OCI-LY7 (cell line): Measurements from ENCODE around the gene COL20A1. TPM values are rescaled to one million over a fixed set of nuclear protein-coding genes. Genes with fewer than 3 reads are reported as not detected.

Experiments used
- BruUV-seq: library from RNA; stranded (reverse); fragments of 400-500 nt; replicated peaks from 2 replicates; lab custom pipeline; 2021; lab: Mats Ljungman, UMichigan
- CTCF ChIA-PET: fragments of 300-600 bp; sonication (Branson Sonifier 250); formaldehyde crosslinking; loops from one replicate; lab custom pipeline; 2022; ENCODE audit warnings: antibody characterized with exemption; ENCODE audit not compliant: unreplicated experiment; lab: Charles Lee
- POLR2A ChIA-PET: fragments of 300-600 bp; sonication (Branson Sonifier 250); formaldehyde crosslinking; loops from one replicate; lab custom pipeline; 2022; ENCODE audit warnings: antibody characterized with exemption; lab: Charles Lee
- DNase-seq: peaks from one replicate; pipeline ENCODE4 v3.0.0-alpha.2; 2015; ENCODE audit warnings: low spot score
- H2AFZ ChIP-seq: fragments of 200-600 bp; sonication (generic), shearing (Covaris generic); 2 replicates; pipeline ENCODE4 v1.6.1; 2014; ENCODE audit warnings: mild to moderate bottlenecking, antibody characterized with exemption, low read length, moderate library complexity
- H3K27ac ChIP-seq: fragments of 200-600 bp; sonication (generic); 2 replicates; pipeline ENCODE4 v1.5.1; 2014; ENCODE audit warnings: mixed run types, low read depth, mild to moderate bottlenecking, moderate library complexity, low read length, inconsistent platforms; ENCODE audit not compliant: poor library complexity, severe bottlenecking
- H3K36me3 ChIP-seq: fragments of 200-600 bp; sonication (generic); 2 replicates; pipeline ENCODE4 v1.6.1; 2014; ENCODE audit warnings: mild to moderate bottlenecking, antibody characterized with exemption, low read length, moderate library complexity, mixed read lengths; ENCODE audit not compliant: insufficient read depth
- H3K4me1 ChIP-seq: fragments of 200-600 bp; sonication (generic); 2 replicates; pipeline ENCODE4 v1.5.1; 2014; ENCODE audit warnings: mild to moderate bottlenecking, low read length; ENCODE audit not compliant: insufficient read depth, poor library complexity, severe bottlenecking
- H3K4me2 ChIP-seq: fragments of 200-600 bp; sonication (generic); 2 replicates; pipeline ENCODE4 v1.6.1; 2014; ENCODE audit warnings: mild to moderate bottlenecking, low read length
- H3K4me3 ChIP-seq: fragments of 200-600 bp; sonication (generic); 2 replicates; pipeline ENCODE4 v1.5.1; 2014; ENCODE audit warnings: mild to moderate bottlenecking, low read depth, low read length; ENCODE audit not compliant: poor library complexity, severe bottlenecking
- H3K79me2 ChIP-seq: fragments of 200-600 bp; sonication (generic); 2 replicates; pipeline ENCODE4 v1.6.1; 2016; ENCODE audit warnings: low read depth, mild to moderate bottlenecking, low read length, moderate library complexity, mixed read lengths; ENCODE audit not compliant: insufficient read depth
- H3K9me2 ChIP-seq: fragments of 200-600 bp; sonication (generic); 2 replicates; pipeline ENCODE4 v1.6.1; 2016; ENCODE audit warnings: mild to moderate bottlenecking, low read length, mixed read lengths; ENCODE audit not compliant: insufficient read depth
- H3K9me3 ChIP-seq: fragments of 200-600 bp; sonication (generic); 2 replicates; pipeline ENCODE4 v1.6.1; 2014; ENCODE audit warnings: mild to moderate bottlenecking, mixed run types, low read length, mixed read lengths
- H4K20me1 ChIP-seq: fragments of 200-600 bp; sonication (generic); 2 replicates; pipeline ENCODE4 v1.6.1; 2014; ENCODE audit warnings: mild to moderate bottlenecking, antibody characterized with exemption, low read length, moderate library complexity, mixed read lengths; ENCODE audit not compliant: insufficient read depth
- CTCF ChIP-seq: fragments of 200-600 bp; sonication (generic); conservative IDR thresholded peaks from 2 replicates; pipeline ENCODE4 v1.5.1; 2014; ENCODE audit warnings: mild to moderate bottlenecking, antibody characterized with exemption, low read length, moderate library complexity, mixed read lengths
- EZH2phosphoT487 ChIP-seq: fragments of 200-600 bp; sonication (generic); IDR thresholded peaks from 2 replicates; pipeline ENCODE4 v1.6.1; 2018; ENCODE audit warnings: low read depth, borderline replicate concordance, mild to moderate bottlenecking, mixed run types, antibody characterized with exemption, low read length, moderate library complexity, mixed read lengths
- intact Hi-C: fragments of 100-400 bp; cut with micrococcal nuclease; formaldehyde crosslinking; loops from one replicate; pipeline ENCODE4 v1.10.0; 2022; ENCODE audit not compliant: unreplicated experiment
- total RNA-seq, 2 experiments: library from RNA; depleted of rRNA in 1 of 2; stranded (reverse); fragments of >200 nt in 1 of 2; shearing (Covaris generic) in 1 of 2; gene quantifications; 2 replicates each; pipeline ENCODE4 v1.2.3, GENCODE V29; 2014 to 2022

Gene COL20A1
- total RNA-seq, 2 experiments from 2014 or later, result 0.15 TPM; not detected in 1

GRCh38 chr20:63377256-63377941 is 84.4 kb downstream of the COL20A1 start:
- intact Hi-C loops, result no loop called here
- ChIA-PET CTCF (no interaction called here), POLR2A (no interaction called here)
- Histone ChIP-seq H2AFZ (no peak overlapping the region), H3K9me3 (no peaks in the 10 kb centered on the region), H3K36me3 (no peaks in the 10 kb centered on the region), H3K4me1 (no peaks in the 10 kb centered on the region), H3K79me2 (no peaks in the 10 kb centered on the region), H4K20me1 (no peaks in the 10 kb centered on the region), H3K4me3 (no peak overlapping the region), H3K9me2 (no peaks in the 10 kb centered on the region), H3K4me2 (no peak overlapping the region), H3K27ac (no peak overlapping the region)
- DNase-seq, result no peak
- BruUV-seq, result no TSS peak
- TF ChIP-seq EZH2phosphoT487, result no peak
- no peak for TF ChIP-seq CTCF

- no peaks in the 10 kb centered on the region for H4K20me1 ChIP-seq
- TF ChIP-seq EZH2phosphoT487, result no peak
- TF ChIP-seq CTCF, result no peak
- no peaks in the 10 kb centered on the region for H3K9me2 ChIP-seq
- H3K27ac ChIP-seq, result no peak overlapping the region
- H3K4me2 ChIP-seq, result no peak overlapping the region
- H3K4me1 ChIP-seq, result no peaks in the 10 kb centered on the region
- ChIA-PET POLR2A (interaction anchor here (0.7 kb wide), 1 partner anchor 30 kb away, joined by 3 read pairs; no protein-coding TSS in a partner anchor), CTCF (no interaction called here)
- no peaks in the 10 kb centered on the region for H3K79me2 ChIP-seq
- H3K4me3 ChIP-seq, result no peak overlapping the region
- no peaks in the 10 kb centered on the region for H3K36me3 ChIP-seq
- BruUV-seq, result no TSS peak
- no peaks in the 10 kb centered on the region for H3K9me3 ChIP-seq
- intact Hi-C loops, result no loop called here
- H2AFZ ChIP-seq, result no peak overlapping the region
- no peak for DNase-seq
Measured at GRCh38 chr20:63377951-63378381, 85.0 kb downstream of the COL20A1 start.

GRCh38 chr20:63378626-63379025 is 85.6 kb downstream of the COL20A1 start:
- no peaks in the 10 kb centered on the region for H3K9me2 ChIP-seq
- H3K36me3 ChIP-seq, result no peaks in the 10 kb centered on the region
- no peak overlapping the region for H3K4me3 ChIP-seq
- H4K20me1 ChIP-seq, result no peaks in the 10 kb centered on the region
- no peaks in the 10 kb centered on the region for H3K9me3 ChIP-seq
- BruUV-seq, result no TSS peak
- no peak overlapping the region for H2AFZ ChIP-seq
- TF ChIP-seq CTCF (no peak), EZH2phosphoT487 (no peak)
- H3K4me1 ChIP-seq, result no peaks in the 10 kb centered on the region
- DNase-seq, result no peak
- H3K79me2 ChIP-seq, result no peaks in the 10 kb centered on the region
- ChIA-PET POLR2A (interaction anchor here (0.7 kb wide), 1 partner anchor 30 kb away, joined by 3 read pairs; no protein-coding TSS in a partner anchor), CTCF (no interaction called here)
- intact Hi-C loops, result no loop called here
- H3K4me2 ChIP-seq, result no peak overlapping the region
- H3K27ac ChIP-seq, result no peak overlapping the region
